GM03348 (cell line): ENCODE data around the gene ZBTB5.

Experiments
- DNase-seq: peaks from one replicate; pipeline ENCODE4 v3.0.0; 2012; ENCODE audit warnings: low spot score

The ZBTB5 gene

GRCh38 chr9:37424204-37424685 lies 41.0 kb downstream of the ZBTB5 start:
- DNase-seq: no peak

GRCh38 chr9:37423508-37423907 lies 41.7 kb downstream of the ZBTB5 start:
- DNase-seq: no peak

GRCh38 chr9:37422289-37423104 lies 42.8 kb downstream of the ZBTB5 start, which contains the start of gene GRHPR:
Gene GRHPR, plus strand, starts transcription at chr9:37422696. Its CDS starts 55 bp downstream, at chr9:37422751.
- DNase-seq: peak; percentile 96

DNA sequence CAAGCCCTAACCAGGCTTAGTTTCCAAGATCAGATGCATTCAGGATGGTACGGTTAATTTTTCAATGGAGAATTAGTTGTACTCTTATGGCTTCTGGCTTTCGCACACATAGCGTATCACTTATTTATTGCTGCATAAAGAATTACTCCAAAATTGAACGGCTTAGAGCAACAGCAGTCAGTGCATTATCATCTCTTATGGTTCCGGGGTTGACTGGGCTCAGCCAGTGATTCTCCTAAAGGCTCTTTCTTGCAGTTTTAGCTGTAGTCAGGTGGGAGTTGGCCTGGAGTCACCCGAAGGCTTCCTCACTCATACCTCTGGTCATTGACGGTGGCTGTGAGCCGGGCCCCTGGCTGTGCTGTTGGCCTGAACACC lies 43.3 kb downstream of the ZBTB5 start:
- DNase-seq: no peak

DNA sequence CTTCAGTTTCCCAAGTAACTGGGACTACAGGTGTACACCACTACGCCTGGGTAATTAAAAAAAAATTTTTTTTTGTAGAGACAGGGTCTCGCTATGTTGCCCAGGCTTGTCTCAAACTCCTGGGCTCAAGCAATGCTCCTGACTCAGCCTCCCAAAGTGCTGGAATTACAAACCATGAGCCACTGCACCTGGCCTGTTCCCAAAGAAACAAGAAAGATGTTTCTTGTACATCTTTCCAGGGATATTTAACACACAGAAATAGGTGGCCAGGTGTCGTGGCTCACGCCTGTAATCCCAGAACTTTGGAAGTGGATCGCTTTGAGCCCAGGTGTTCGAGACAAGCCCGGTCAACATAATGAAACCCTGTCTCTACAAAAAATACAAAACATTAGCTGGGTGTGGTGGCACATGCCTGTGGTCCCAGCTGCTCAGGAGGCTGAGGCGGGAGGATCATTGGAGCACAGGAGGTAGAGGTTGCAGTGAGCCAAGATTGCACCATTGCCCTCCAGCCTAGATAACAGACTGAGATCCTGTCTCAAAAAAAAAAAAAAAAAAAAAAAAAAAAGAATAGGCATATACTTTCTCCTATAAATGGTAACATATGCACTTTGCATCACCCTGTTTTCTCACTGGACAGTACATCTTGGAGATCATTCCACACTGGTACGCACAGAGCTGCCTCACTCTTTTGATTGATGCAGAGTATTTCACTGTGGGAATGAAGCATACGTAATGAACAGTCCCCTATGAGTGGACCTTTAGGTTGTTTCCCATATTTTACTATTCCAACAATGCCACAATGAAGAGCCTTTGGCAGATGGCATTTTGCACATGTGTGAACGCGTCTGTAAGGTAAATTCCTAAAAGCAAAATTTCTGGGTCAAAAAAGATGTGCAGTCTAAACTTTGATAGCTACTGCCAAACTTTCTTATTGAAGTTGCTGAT lies 44.7 kb downstream of the ZBTB5 start:
- DNase-seq: no peak

- DNase-seq: no peak
Measured at GRCh38 chr9:37419204-37419603, 46.0 kb downstream of the ZBTB5 start.

GRCh38 chr9:37417857-37418618 lies 47.2 kb downstream of the ZBTB5 start:
- no peak for DNase-seq

DNA sequence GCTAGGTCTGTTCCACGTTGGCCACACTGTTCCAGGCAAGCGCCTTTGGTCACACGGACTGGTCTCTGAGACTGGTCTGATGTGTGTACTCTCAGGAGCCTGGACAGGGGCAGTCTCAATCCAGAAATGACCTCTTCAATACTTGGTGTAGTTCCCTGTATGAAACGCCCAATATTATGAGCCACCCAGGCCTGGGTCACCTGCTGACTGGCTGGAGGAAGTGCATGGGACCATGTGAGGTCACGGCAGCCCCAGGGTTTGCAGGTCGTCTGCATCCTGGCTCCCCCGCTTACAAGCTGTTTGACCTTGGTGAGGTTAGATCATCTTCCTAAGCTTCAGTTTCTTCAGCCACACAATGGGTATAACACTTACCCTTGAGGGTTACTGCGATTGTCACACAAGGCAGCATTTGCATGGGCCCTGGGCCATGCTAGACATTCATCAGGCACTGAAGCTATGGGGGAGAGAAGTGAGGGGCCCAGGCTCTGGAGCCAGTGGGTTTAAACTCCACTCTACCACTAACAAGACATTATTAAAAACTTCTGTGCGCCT lies 47.9 kb downstream of the ZBTB5 start:
- DNase-seq: no peak

- DNase-seq: peak; percentile 86
Measured at GRCh38 chr9:37415011-37415719, 50.1 kb downstream of the ZBTB5 start.

- DNase-seq: no peak
Measured at GRCh38 chr9:37414503-37414943, 50.7 kb downstream of the ZBTB5 start.

DNA sequence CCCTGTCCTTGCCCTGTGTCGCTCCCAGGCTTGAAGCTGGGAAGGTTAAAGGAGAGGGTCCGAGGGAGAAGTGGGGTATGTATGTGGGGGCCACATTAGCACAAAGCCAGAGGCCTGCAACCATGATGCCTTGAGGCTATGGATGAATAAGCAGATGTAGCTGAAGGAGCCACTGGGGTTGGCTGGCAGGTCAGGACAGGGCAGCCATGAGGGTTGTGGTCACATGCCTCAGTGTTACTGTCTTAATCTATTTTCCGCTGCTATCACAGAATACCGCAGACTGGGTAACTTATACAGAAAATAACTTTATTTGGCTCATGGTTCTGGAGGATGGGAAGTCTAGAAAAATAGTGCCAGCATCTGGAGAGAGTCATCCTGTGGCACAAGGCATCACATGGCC lies 51.9 kb downstream of the ZBTB5 start:
- no peak for DNase-seq

GRCh38 chr9:37412431-37413151 lies 52.7 kb downstream of the ZBTB5 start:
- DNase-seq: no peak

- DNase-seq: peak; percentile 55
Measured at GRCh38 chr9:37410969-37411785, 54.1 kb downstream of the ZBTB5 start.

DNA sequence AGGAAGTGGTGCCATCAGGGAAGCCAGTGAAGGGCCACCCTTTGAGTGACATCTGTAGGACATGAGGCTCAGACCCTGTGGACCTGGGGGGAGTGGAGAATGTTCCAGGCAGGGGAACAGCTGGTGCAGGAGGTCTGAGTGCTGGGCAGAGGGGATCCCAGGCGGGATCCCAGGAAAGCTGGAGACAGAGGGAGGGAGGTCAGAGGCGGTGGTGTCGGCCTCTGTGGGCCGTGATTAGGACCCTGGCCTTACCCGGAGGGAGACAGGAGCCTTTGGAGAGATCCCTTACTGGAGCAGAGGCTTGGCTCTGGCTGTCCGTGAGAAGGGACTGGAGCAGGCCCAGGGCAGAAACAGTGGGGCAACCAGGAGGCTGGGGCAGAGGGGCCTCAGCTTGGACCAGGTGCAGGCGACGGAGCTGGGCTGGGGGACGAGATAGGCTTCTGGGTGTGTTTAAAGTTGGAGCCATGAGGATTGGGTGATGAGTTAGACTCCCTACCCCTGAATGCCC lies 54.8 kb downstream of the ZBTB5 start:
- no peak for DNase-seq

DNA sequence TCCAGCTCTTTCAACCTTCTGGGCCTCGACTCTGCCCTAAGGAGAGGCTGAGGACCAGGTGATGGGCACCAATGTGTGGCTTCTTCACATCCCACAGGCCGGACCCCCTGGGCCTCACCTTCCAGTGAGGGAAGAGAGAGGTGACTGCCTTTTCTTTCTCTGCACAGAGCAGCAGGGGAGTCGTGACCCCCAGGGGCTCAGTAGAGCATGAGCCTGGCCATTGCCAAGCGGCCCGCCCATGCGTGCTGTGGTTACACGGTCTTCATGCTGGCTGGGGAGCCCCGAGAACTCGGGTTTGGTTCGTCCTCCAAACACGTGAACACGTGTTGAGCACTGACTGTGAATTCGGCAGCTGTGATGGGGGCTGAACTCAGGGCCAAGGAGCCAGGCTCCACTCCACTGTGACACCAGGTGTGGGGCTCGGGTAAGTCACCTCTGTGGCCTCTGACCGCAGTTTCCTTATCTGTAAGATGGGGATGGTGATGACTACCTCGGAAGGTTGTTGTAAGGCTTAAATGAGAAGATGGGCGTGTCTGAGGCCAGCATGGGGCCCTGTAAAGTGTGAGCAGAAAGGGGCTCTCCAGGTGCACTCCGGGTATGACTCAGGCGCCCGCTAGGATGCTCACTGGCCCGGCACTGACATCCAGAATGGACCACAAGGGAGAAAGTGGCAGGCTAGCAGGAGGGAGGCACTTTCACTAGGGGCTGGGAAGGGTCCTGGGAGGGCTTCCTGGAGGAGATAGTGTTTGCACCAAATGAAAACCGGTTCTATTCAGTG lies 56.1 kb downstream of the ZBTB5 start:
- no peak for DNase-seq

DNA sequence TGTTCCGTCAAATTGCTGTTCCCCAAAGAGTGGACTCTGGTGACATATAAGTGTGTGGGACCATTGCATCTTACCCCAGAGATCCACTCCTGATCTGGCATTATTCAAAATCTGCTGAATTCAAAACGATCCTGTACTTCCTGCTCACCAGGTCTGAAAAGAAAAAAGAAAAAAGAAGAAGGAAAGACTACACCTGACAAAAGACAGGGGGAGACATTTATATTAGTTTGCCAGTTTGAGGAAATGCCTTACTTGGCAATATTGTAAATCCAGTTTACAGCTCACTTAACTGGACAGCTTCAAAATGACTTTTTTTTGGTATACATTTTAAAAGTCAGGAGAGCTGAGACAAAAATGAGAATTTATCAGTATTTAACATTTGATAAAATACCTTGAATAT lies 57.8 kb downstream of the ZBTB5 start:
- no peak for DNase-seq

- no peak for DNase-seq
Measured at GRCh38 chr9:37406603-37407401, 58.4 kb downstream of the ZBTB5 start.
